Natural killer cell (primary cell): ENCODE results near the gene STRN3. TPM values are rescaled to one million over a fixed set of nuclear protein-coding genes. Genes with fewer than 3 reads are reported as not detected.

Source experiments
- ATAC-seq, 3 donors: fragments of 150-1000 bp in 2 of 3; fragments of 200-7000 bp in 1 of 3; cut with Tn5 transposase; 1 replicate in 1 of 3; 2 replicates in 2 of 3; pipeline ENCODE4 v1.10.0; 2021; ENCODE audit warnings: mild to moderate bottlenecking in 2 of 3, moderate library complexity in 2 of 3
- DNase-seq, 2 donors: peaks; one replicate each; pipeline versions ENCODE4 v3.0.0 to v3.0.0-alpha.2; 2013 to 2021; ENCODE audit warnings: mixed read lengths in 1 of 2
- H3K27ac ChIP-seq: one replicate; pipeline ENCODE4 v1.5.1; 2013; ENCODE audit warnings: mild to moderate bottlenecking, low read length
- H3K27me3 ChIP-seq: one replicate; pipeline ENCODE4 v1.6.1; 2013; ENCODE audit warnings: low read length; ENCODE audit not compliant: control insufficient read depth, insufficient read depth
- H3K36me3 ChIP-seq: one replicate; pipeline ENCODE4 v1.6.1; 2013; ENCODE audit warnings: low read length; ENCODE audit not compliant: control insufficient read depth, insufficient read depth
- H3K4me1 ChIP-seq: one replicate; pipeline ENCODE4 v1.6.1; 2013; ENCODE audit warnings: low read length; ENCODE audit not compliant: control insufficient read depth, insufficient read depth
- H3K4me3 ChIP-seq: one replicate; pipeline ENCODE4 v1.5.1; 2013; ENCODE audit warnings: low read length
- H3K9me3 ChIP-seq: one replicate; pipeline ENCODE4 v1.6.1; 2013; ENCODE audit warnings: low read length; ENCODE audit not compliant: control insufficient read depth, insufficient read depth
- H3K27ac Mint-ChIP-seq, 2 donors: one replicate each; pipeline ENCODE4 v1.8.0; 2022; ENCODE audit warnings: mild to moderate bottlenecking in 2 of 2, mixed read lengths in 2 of 2, moderate library complexity in 1 of 2
- H3K27me3 Mint-ChIP-seq, 2 donors: one replicate each; pipeline ENCODE4 v1.8.0; 2022; ENCODE audit warnings: low read depth in 2 of 2, mixed read lengths in 2 of 2
- H3K36me3 Mint-ChIP-seq: one replicate; pipeline ENCODE4 v1.8.0; 2022; ENCODE audit warnings: mixed read lengths
- H3K4me1 Mint-ChIP-seq, 2 donors: one replicate each; pipeline ENCODE4 v1.8.0; 2022; ENCODE audit warnings: mixed read lengths in 2 of 2
- H3K4me3 Mint-ChIP-seq: one replicate; pipeline ENCODE4 v1.8.0; 2022; ENCODE audit warnings: mild to moderate bottlenecking, moderate library complexity, mixed read lengths
- H3K9me3 Mint-ChIP-seq, 2 donors: one replicate each; pipeline ENCODE4 v1.8.0; 2022; ENCODE audit warnings: mixed read lengths in 2 of 2
- CTCF ChIP-seq: fragments of 200-600 bp; IDR thresholded peaks from one replicate; pipeline ENCODE4 v1.8.0; 2022; ENCODE audit warnings: antibody characterized with exemption
- WGBS: methylation state at CpG from one replicate; pipeline ENCODE4 v1.1.7; 2013; ENCODE audit warnings: missing lambda C conversion rate; ENCODE audit not compliant: insufficient coverage; 5-methylcytosine and 5-hydroxymethylcytosine counted together
- intact Hi-C: fragments of 100-400 bp; cut with micrococcal nuclease; formaldehyde crosslinking; loops from one replicate; pipeline ENCODE4 v1.14.2; 2022
- total RNA-seq, 4 donors: library from RNA; stranded (reverse); fragments of 120-200 nt in 1 of 4; gene quantifications; one replicate each; pipeline versions ENCODE4 v1.2.3 to v1.2.4, GENCODE V29; 2013 to 2022

The STRN3 gene
- total RNA-seq, 3 donors from 2014 or later (not counting 1 experiment from before 2014, with no cell fraction given) = 19.5 to 34.2 (median 31.1) TPM

GRCh38 chr14:30861200-30861599 lies 165.0 kb downstream of the STRN3 start:
- H3K27me3 Mint-ChIP-seq = peaks cover 13 to 37% of the 10 kb centered on the region in 2 donors
- no peaks in the 10 kb centered on the region for H3K9me3 ChIP-seq
- ATAC-seq (no peak), DNase-seq (no peak)
- H3K27ac Mint-ChIP-seq = no peak overlapping the region
- H3K4me3 ChIP-seq = no peak overlapping the region
- H3K27ac ChIP-seq = no peak overlapping the region
- no peaks in the 10 kb centered on the region for H3K9me3 Mint-ChIP-seq
- no peak overlapping the region for H3K4me3 Mint-ChIP-seq
- H3K36me3 Mint-ChIP-seq = no peaks in the 10 kb centered on the region
- H3K27me3 ChIP-seq = peaks cover 10% of the 10 kb centered on the region
- H3K4me1 Mint-ChIP-seq = no peaks in the 10 kb centered on the region
- intact Hi-C loops = no loop called here
- TF ChIP-seq CTCF = no peak
- H3K36me3 ChIP-seq = no peaks in the 10 kb centered on the region
- WGBS = 100% methylated on average over 1 of the region's 1 CpG
- H3K4me1 ChIP-seq = no peaks in the 10 kb centered on the region

- H3K9me3 Mint-ChIP-seq = no peaks in the 10 kb centered on the region
- H3K36me3 Mint-ChIP-seq = no peaks in the 10 kb centered on the region
- no peak overlapping the region for H3K27ac ChIP-seq
- no peaks in the 10 kb centered on the region for H3K4me1 ChIP-seq
- H3K27me3 Mint-ChIP-seq = peaks cover 6 to 31% of the 10 kb centered on the region in 2 donors
- no peak overlapping the region for H3K4me3 Mint-ChIP-seq
- DNase-seq = no peak
- H3K9me3 ChIP-seq = no peaks in the 10 kb centered on the region
- intact Hi-C loops = no loop called here
- WGBS = 75% methylated on average over 6 of the region's 6 CpGs
- no peak overlapping the region for H3K4me3 ChIP-seq
- H3K27ac Mint-ChIP-seq = no peak overlapping the region
- TF ChIP-seq CTCF = no peak
- H3K36me3 ChIP-seq = no peaks in the 10 kb centered on the region
- H3K27me3 ChIP-seq = peaks cover 3% of the 10 kb centered on the region
- H3K4me1 Mint-ChIP-seq = no peaks in the 10 kb centered on the region
- ATAC-seq = no peak
These were observed 170.7 kb downstream of the STRN3 start for GRCh38 chr14:30855345-30856037.

- no peaks in the 10 kb centered on the region for H3K4me1 Mint-ChIP-seq
- TF ChIP-seq CTCF = no peak
- ATAC-seq (no peak), DNase-seq (no peak)
- no peak overlapping the region for H3K4me3 ChIP-seq
- H3K9me3 Mint-ChIP-seq = no peaks in the 10 kb centered on the region
- H3K36me3 Mint-ChIP-seq = peaks cover 5% of the 10 kb centered on the region
- H3K4me1 ChIP-seq = no peaks in the 10 kb centered on the region
- H3K9me3 ChIP-seq = no peaks in the 10 kb centered on the region
- peaks cover 3% of the 10 kb centered on the region for H3K27me3 ChIP-seq
- intact Hi-C loops = no loop called here
- H3K27ac Mint-ChIP-seq = no peak overlapping the region
- H3K27ac ChIP-seq = no peak overlapping the region
- peaks cover 11 to 40% of the 10 kb centered on the region in 2 donors for H3K27me3 Mint-ChIP-seq
- no peaks in the 10 kb centered on the region for H3K36me3 ChIP-seq
- no peak overlapping the region for H3K4me3 Mint-ChIP-seq
These were observed 171.7 kb downstream of the STRN3 start for GRCh38 chr14:30854492-30854891.

- H3K36me3 ChIP-seq = no peaks in the 10 kb centered on the region
- intact Hi-C loops = no loop called here
- peaks cover 4% of the 10 kb centered on the region for H3K27me3 ChIP-seq
- no peak overlapping the region for H3K27ac ChIP-seq
- no peak for TF ChIP-seq CTCF
- Mint-ChIP-seq H3K27ac (no peak overlapping the region), H3K36me3 (peaks cover 8% of the 10 kb centered on the region), H3K4me1 (no peaks in the 10 kb centered on the region), H3K9me3 (no peaks in the 10 kb centered on the region), H3K4me3 (no peak overlapping the region), H3K27me3 (peaks cover 12 to 40% of the 10 kb centered on the region in 2 donors)
- no peak for ATAC-seq
- no peak overlapping the region for H3K4me3 ChIP-seq
- H3K4me1 ChIP-seq = no peaks in the 10 kb centered on the region
- H3K9me3 ChIP-seq = no peaks in the 10 kb centered on the region
- no peak for DNase-seq
These were observed 172.2 kb downstream of the STRN3 start for GRCh38 chr14:30853946-30854345.
